Panc1 (cell line): Measurements from ENCODE around the gene SCN1B.

Source experiments
- POLR2AphosphoS5 ChIP-seq: IDR thresholded peaks from 2 replicates; pipeline ENCODE4 v1.6.1; 2012; ENCODE audit warnings: mild to moderate bottlenecking, low read depth, low read length, moderate library complexity
- REST ChIP-seq, 2 experiments: IDR thresholded peaks; 2 replicates each; pipeline ENCODE4 v1.6.1; 2011 to 2012; ENCODE audit warnings: low read depth in 2 of 2, control low read depth in 1 of 2, low read length in 1 of 2, mild to moderate bottlenecking in 1 of 2, moderate library complexity in 1 of 2; ENCODE audit not compliant: insufficient read depth in 1 of 2
- SIN3A ChIP-seq: IDR thresholded peaks from 2 replicates; pipeline ENCODE4 v1.6.1; 2012; ENCODE audit warnings: low read depth, mild to moderate bottlenecking, low read length, moderate library complexity, borderline replicate concordance; ENCODE audit not compliant: insufficient read depth
- TF ChIP-seq, protein P1 (sequence below): fragments of 450-650 bp; IDR thresholded peaks from 2 replicates; pipeline ENCODE4 v1.5.1; 2017; ENCODE audit warnings: mild to moderate bottlenecking

DNA sequence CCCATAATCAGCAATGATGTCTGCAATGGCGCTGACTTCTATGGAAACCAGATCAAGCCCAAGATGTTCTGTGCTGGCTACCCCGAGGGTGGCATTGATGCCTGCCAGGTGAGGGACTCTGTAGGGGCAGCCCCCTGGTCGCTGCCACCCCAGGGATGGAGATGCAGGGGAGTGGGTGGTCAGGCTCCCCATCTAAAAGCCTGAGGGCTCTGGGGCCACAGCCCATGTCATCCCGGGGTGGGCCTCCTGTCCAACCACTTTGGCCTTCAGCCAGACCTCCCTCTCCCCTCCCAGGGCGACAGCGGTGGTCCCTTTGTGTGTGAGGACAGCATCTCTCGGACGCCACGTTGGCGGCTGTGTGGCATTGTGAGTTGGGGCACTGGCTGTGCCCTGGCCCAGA lies 35.3 kb downstream of the SCN1B start:
- TF ChIP-seq, protein P1, sequence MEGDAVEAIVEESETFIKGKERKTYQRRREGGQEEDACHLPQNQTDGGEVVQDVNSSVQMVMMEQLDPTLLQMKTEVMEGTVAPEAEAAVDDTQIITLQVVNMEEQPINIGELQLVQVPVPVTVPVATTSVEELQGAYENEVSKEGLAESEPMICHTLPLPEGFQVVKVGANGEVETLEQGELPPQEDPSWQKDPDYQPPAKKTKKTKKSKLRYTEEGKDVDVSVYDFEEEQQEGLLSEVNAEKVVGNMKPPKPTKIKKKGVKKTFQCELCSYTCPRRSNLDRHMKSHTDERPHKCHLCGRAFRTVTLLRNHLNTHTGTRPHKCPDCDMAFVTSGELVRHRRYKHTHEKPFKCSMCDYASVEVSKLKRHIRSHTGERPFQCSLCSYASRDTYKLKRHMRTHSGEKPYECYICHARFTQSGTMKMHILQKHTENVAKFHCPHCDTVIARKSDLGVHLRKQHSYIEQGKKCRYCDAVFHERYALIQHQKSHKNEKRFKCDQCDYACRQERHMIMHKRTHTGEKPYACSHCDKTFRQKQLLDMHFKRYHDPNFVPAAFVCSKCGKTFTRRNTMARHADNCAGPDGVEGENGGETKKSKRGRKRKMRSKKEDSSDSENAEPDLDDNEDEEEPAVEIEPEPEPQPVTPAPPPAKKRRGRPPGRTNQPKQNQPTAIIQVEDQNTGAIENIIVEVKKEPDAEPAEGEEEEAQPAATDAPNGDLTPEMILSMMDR = no peak
- no peak for TF ChIP-seq SIN3A
- no peak for TF ChIP-seq REST (IDR thresholded peaks at IDR 0.05; ENCODE audit: insufficient read depth in 1 of 2, low read depth in 2 of 2, low read length in 1 of 2)
- no peak for TF ChIP-seq POLR2AphosphoS5
